Lower leg skin (tissue), 3 donors: ENCODE results near the gene CWC27.
"Not testable (repeated sequence)": the region's sequence is repeated elsewhere in the genome, so short reads cannot be mapped to it uniquely, and the experiment has no call there.

Source experiments
- CTCF ChIP-seq, 3 donors: fragments of 450-650 bp; IDR thresholded peaks; one replicate each; pipeline ENCODE4 v1.5.1; 2016; ENCODE audit warnings: antibody characterized with exemption in 3 of 3, mild to moderate bottlenecking in 3 of 3, moderate library complexity in 2 of 3
- POLR2A ChIP-seq, 2 donors: fragments of 450-650 bp; IDR thresholded peaks; one replicate each; pipeline ENCODE4 v1.6.1; 2016 to 2017; ENCODE audit warnings: antibody characterized with exemption in 2 of 2, mild to moderate bottlenecking in 1 of 2, moderate library complexity in 1 of 2

- TF ChIP-seq CTCF, POLR2A (IDR thresholded peaks at IDR 0.05): not testable (repeated sequence)
Observed at GRCh38 chr5:64830650-64831049, 61.9 kb downstream of the CWC27 start.
